ENCODE measurements around the gene GARS1. TPM values are rescaled to one million over a fixed set of nuclear protein-coding genes. Genes with fewer than 3 reads are reported as not detected.
A peak's percentile ranks its signal among the peaks of the same experiment; 100 is the strongest.

GARS1 gene
- polyA plus RNA-seq, 1 donor from 2014 or later: 79.1 TPM

DNA sequence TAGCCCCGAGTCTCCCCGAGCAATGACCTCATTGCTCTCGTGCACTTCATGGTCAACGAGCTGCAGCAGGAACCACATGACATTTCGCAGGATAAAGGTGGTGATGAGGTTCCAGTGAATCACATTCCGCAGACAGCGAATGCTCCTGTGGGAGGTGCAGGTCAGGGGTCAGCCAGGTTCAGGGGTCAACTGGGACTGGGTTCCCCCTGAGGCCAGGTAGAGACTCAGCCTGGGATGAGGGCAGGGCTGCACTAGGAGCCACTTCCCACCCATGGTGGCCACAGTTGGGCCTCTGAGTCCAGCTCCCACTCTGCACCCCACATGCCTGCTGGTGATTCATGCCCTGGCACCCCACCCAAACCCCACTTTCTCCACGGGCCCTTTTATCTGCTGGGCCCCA is 70.4 kb downstream of the GARS1 start:
- peaks cover 0 to 1% (median 0%) of the 10 kb centered on the region in 3 donors for H3K9me3 Mint-ChIP-seq
- no peaks in the 10 kb centered on the region for H3K4me1 Mint-ChIP-seq
- peaks cover 2% of the 10 kb centered on the region for H3K27me3 Mint-ChIP-seq
- H3K27ac Mint-ChIP-seq: no peak overlapping the region
- peaks cover 2% of the 10 kb centered on the region for H3K36me3 Mint-ChIP-seq
- no peak overlapping the region for H3K4me3 Mint-ChIP-seq

DNA sequence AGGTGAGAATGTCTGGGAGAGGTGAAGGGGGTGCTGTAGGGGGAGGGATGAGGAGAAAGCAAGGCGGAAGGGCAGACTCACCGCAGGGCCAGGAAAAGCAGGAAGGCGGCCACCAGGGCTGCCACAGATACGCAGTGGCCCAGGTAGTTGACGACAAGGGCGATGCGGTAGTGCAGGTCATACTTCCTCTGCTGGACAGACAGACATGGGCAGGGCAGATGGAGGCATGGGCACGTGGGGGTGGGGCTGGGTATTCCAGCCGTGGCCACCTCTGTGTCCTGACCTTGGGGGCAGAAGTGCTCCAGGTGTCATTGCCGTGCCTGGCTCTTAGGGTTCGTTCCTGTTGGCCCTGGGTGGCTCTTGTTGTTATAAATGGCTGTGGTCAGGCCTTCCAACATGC is 70.8 kb downstream of the GARS1 start:
- Mint-ChIP-seq H3K36me3 (peaks cover 2% of the 10 kb centered on the region), H3K27me3 (peaks cover 5% of the 10 kb centered on the region), H3K4me1 (no peaks in the 10 kb centered on the region), H3K9me3 (peaks cover 0 to 1% (median 0%) of the 10 kb centered on the region in 3 donors), H3K4me3 (no peak overlapping the region), H3K27ac (no peak overlapping the region)

DNA sequence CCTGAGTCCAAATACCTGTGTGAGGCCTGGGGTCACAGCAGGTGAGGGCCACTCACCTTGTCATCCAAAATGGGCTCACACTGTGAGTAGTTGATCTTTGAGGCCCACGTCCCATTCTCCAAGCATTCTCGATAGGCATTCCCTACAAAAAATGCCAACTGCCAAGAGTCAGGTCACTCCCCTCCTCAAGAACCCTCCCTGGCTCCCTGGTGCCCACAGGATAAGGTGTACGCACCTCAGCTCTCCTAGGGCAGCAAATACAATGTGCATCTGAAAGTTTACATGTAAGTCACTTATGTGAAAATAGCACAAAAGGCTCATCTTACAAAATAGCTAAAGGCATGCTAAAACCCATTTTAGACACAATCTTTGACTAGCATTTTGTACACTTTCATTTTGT is 72.5 kb downstream of the GARS1 start:
- peaks cover 7% of the 10 kb centered on the region for H3K27me3 Mint-ChIP-seq
- no peaks in the 10 kb centered on the region for H3K4me1 Mint-ChIP-seq
- H3K4me3 Mint-ChIP-seq: no peak overlapping the region
- peaks cover 0 to 1% (median 1%) of the 10 kb centered on the region in 3 donors for H3K9me3 Mint-ChIP-seq
- peaks cover 2% of the 10 kb centered on the region for H3K36me3 Mint-ChIP-seq
- H3K27ac Mint-ChIP-seq: no peak overlapping the region

DNA sequence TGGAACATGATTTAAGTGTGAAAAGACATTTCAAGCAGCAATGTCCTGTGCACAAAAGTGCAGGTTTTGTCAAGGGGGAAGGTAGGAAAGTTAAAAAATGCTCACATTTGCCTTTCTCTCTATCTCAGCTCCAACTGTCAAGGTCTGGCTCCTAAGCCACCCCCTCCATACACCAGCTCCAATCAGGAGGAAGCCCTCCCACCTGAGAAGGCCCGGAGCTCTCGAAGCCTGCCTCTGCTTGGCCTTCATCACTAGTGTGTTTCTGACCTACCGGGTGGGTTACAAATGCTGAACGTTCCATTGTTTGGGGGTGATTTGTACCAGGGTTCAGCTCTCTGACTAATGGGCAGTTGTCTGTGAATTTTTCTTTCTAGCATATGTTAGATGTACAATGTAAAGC is 73.4 kb downstream of the GARS1 start:
- Mint-ChIP-seq H3K4me1 (no peaks in the 10 kb centered on the region), H3K4me3 (no peak overlapping the region), H3K27me3 (peaks cover 7% of the 10 kb centered on the region), H3K9me3 (peaks cover 0 to 1% (median 1%) of the 10 kb centered on the region in 3 donors), H3K27ac (no peak overlapping the region), H3K36me3 (peaks cover 2% of the 10 kb centered on the region)

DNA sequence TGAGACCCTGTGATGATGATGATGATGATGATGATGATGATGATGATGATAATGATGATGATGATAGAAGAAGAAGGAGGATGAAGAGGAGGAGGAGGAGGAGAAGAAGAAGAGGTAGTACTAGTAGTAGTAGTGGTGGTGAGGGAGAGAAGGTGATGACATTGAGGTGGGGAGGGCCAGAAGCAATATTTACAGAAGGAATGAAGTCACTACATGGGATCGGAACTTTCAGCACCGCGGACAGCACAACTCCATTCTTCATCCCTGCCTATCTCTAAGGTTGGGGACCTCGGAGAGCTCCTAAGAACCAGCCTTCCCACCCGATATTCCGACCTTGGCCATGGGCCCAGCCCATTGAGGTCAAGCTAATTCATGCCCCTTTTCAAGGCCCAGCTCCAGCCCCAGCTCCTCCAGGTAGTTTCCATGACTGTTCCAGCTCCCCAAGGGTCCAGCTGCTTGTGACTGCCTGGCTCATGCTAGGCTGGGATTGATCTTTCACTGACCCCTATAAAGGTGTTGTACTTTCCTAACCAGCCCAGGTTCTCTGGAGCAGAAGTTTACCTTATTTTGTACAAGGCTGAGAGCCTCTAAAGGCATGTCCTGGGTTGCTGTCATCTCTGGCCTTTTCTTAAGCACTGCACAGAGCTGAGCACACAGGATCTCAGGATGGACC is 77.3 kb downstream of the GARS1 start:
- H3K9me3 Mint-ChIP-seq: peaks cover 0 to 3% (median 1%) of the 10 kb centered on the region in 3 donors
- H3K27me3 Mint-ChIP-seq: peaks cover 10% of the 10 kb centered on the region
- no peak overlapping the region for H3K27ac Mint-ChIP-seq
- H3K36me3 Mint-ChIP-seq: peaks cover 2% of the 10 kb centered on the region
- no peaks in the 10 kb centered on the region for H3K4me1 Mint-ChIP-seq
- H3K4me3 Mint-ChIP-seq: no peak overlapping the region

DNA sequence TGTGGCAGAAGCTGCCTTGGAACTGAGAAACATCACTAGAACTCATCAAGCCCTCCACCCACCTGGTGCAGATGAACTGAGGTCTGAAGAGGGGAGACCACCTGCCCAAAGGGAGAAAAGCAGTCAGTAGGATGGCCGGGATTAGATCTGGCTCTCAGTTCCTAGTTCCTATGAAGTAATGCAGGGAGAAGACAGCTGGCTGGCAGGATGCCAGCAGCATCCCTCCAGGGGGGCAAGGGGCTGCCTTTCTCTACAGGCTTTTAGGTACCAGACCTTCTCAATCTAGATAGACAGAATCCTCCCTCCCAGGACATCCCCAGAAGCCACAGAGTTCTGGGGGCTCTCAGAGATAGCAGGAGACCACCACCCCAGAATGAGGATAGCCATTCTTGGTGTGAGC is 79.7 kb downstream of the GARS1 start:
- H3K27me3 Mint-ChIP-seq: peaks cover 17% of the 10 kb centered on the region
- H3K27ac Mint-ChIP-seq: no peak overlapping the region
- H3K36me3 Mint-ChIP-seq: no peaks in the 10 kb centered on the region
- no peak overlapping the region for H3K4me3 Mint-ChIP-seq
- peaks cover 0 to 3% (median 1%) of the 10 kb centered on the region in 3 donors for H3K9me3 Mint-ChIP-seq
- H3K4me1 Mint-ChIP-seq: no peaks in the 10 kb centered on the region

DNA sequence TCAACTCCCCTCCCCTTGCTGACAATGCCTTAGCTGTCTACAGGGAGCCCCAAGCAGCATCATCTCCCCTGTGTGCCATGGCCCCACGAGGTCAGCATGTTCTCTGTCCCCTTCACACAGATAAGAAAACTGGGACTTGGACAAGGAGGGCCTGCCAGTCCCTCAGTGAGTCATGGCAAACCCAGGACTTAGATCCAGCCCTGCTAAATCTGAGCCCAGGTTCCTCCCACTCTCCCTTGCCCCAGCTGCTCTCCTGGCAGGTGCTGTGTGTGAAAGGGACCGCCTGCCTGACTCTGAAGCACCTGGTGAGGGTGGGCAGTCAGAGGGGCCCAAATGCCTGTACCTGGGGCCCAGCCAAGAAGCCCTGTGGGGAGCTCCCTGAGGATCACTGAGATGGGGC is 80.2 kb downstream of the GARS1 start:
- H3K9me3 Mint-ChIP-seq: peaks cover 0 to 3% (median under 1%) of the 10 kb centered on the region in 3 donors
- H3K36me3 Mint-ChIP-seq: no peaks in the 10 kb centered on the region
- no peaks in the 10 kb centered on the region for H3K4me1 Mint-ChIP-seq
- H3K27me3 Mint-ChIP-seq: peaks cover 18% of the 10 kb centered on the region
- H3K4me3 Mint-ChIP-seq: no peak overlapping the region
- H3K27ac Mint-ChIP-seq: no peak overlapping the region

DNA sequence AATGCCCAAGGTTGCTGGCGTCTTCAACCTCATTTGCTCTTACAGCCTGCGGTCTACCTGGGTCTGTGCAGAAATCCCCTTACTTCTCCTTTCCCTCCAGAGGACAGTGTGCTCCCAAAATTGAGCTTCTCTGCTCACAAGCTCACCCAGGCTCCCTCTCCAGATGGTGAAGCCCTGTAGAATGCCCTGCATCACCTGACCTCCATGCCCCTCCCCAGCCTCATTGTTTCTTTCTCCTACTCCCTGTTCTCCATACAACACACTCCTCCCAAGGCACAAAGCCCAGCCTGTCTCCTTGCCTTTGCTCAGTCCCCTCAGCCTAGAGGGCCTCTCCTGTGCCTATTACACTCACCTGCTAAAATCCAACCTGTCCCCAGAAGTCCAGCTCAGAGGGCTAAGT is 84.1 kb downstream of the GARS1 start:
- peaks cover 35% of the 10 kb centered on the region for H3K27me3 Mint-ChIP-seq
- H3K9me3 Mint-ChIP-seq: no peaks in the 10 kb centered on the region
- peak overlapping the region in 1 of 3 donors; percentile 11 for H3K27ac Mint-ChIP-seq
- H3K4me1 Mint-ChIP-seq: peaks cover 3 to 10% (median 4%) of the 10 kb centered on the region in 3 donors
- H3K36me3 Mint-ChIP-seq: no peaks in the 10 kb centered on the region
- no peak overlapping the region for H3K4me3 Mint-ChIP-seq

DNA sequence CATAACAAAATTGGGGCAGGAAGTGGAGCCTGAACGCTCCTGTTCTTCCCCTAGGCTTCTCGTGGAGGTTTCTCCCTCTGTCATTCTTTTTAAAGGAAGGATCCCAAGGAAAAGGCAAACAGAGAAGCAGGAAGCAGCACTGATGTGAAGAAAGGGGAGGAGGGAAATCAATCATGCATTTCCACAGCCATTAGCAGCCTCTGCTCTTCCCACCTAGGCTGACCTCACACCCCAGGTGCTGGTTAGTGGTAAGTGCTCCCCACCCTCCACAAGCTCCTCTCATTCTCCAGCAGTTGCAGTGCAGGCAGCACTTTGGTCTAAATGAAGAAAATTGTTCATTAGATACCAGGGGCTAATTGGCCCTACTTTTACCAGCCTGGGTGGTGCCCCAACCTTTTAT is 85.0 kb downstream of the GARS1 start:
- Mint-ChIP-seq H3K27ac (no peak overlapping the region), H3K27me3 (peaks cover 43% of the 10 kb centered on the region), H3K4me1 (peaks cover 3 to 10% (median 4%) of the 10 kb centered on the region in 3 donors), H3K36me3 (no peaks in the 10 kb centered on the region), H3K9me3 (no peaks in the 10 kb centered on the region), H3K4me3 (no peak overlapping the region)

DNA sequence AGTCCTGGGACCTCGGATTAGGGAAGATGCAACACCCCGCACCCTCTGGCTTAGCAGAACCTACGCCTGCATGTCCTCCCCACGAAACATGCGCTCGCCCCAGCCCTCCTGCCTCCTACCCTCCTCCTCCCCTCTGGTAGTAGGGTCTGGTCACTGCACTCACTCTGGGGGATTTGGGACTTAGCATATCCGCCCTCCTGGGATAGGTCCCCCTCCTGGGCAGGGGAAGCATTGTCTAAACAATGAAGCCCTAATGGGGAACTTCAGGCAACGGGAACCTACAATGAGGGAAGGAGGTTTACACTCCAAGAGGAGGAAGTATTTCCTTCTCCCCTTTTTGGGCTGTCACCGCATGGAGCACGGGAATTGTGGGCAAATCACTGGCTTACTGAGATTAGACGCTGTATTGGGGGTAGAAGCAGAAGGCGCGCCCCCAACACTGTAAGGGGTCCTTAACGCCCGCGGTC is 86.7 kb downstream of the GARS1 start:
- H3K27me3 Mint-ChIP-seq: peaks cover 53% of the 10 kb centered on the region
- H3K27ac Mint-ChIP-seq: peak overlapping the region in 1 of 3 donors; percentile 72
- peak overlapping the region; percentile 19 to 90 (median 68) for H3K4me3 Mint-ChIP-seq
- no peaks in the 10 kb centered on the region for H3K9me3 Mint-ChIP-seq
- no peaks in the 10 kb centered on the region for H3K36me3 Mint-ChIP-seq
- H3K4me1 Mint-ChIP-seq: peaks cover 3 to 10% (median 4%) of the 10 kb centered on the region in 3 donors

DNA sequence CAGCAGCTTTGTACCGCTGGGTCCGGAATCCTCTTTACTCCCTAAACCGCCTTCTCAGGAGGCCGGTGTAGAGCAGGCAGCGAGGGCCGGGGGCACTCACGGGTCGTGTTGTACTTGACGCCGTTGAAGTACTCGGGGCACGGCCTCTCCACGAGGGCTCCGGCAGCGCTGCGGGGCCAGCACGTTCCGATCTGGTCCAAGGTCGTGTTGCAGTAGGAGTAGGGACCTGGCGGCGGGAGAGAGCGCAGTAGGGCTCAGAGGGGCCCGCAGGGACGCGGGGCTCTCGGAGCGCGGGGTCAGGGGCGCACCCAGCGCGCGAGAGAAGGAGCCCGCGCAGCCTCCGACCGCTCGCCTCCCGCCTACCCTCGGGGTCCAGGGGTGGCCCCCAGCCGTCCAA is 87.1 kb downstream of the GARS1 start:
- peaks cover 53% of the 10 kb centered on the region for H3K27me3 Mint-ChIP-seq
- peak overlapping the region in 3 of 4 donors; percentile 19 to 90 (median 78) for H3K4me3 Mint-ChIP-seq
- no peaks in the 10 kb centered on the region for H3K36me3 Mint-ChIP-seq
- H3K4me1 Mint-ChIP-seq: peaks cover 3 to 10% (median 4%) of the 10 kb centered on the region in 3 donors
- H3K27ac Mint-ChIP-seq: peak overlapping the region in 1 of 3 donors; percentile 72
- no peaks in the 10 kb centered on the region for H3K9me3 Mint-ChIP-seq

DNA sequence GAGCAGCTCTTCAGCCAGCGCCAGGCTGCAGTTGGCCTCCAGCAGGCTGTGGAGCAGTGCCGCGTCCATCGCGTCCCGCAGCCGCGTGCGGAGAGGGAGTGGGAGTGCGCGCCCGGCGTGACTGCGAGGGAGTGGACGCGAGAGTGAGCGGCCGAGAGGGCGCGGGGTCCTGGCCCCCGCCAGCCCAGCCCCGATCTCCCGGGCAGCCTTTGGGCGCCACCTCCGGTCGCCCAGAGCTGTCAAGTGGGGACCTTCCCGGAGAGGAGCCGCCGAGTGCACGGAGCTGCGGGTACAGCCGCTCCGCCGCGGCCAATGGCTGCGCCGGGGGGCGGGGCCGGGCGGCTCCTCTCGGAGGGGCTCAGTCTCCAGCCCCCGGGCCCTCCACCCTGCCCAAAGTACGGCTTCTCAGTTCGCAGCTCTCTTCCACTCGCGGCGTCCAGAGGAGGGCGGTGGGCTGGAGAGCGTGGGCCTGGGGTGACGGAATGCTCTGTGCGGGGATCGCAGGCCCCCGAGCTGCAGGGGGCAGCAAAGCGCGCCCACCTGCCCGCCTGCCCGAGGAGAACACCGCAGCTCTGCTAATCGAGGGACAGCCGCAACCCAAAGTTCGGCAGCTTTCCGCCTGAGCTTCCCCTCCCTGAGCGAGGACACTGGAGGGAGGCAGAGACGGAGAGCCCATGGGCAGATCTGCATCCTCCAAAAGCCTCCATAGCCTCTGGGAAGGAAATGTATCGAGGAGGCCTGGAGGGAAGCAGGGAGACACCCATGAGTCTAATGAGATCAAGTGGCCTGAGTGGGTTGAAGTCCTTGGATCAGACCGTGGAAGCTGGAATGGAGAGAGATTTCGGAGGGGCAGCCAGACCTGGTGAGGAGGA is 87.8 kb downstream of the GARS1 start, which contains the start of gene CRHR2:
CRHR2 (minus strand) TSS at position 245 of the 872 bp plus-strand sequence; CDS start at position 69, 176 bp downstream.
- no peaks in the 10 kb centered on the region for H3K9me3 Mint-ChIP-seq
- no peaks in the 10 kb centered on the region for H3K36me3 Mint-ChIP-seq
- H3K27me3 Mint-ChIP-seq: peaks cover 53% of the 10 kb centered on the region
- peak within 1 kb of the TSS in 1 of 3 donors; percentile 72 for H3K27ac Mint-ChIP-seq
- H3K4me3 Mint-ChIP-seq: peak within 1 kb of the TSS; percentile 54 to 90 (median 78)
- peaks cover 3 to 10% (median 4%) of the 10 kb centered on the region in 3 donors for H3K4me1 Mint-ChIP-seq

DNA sequence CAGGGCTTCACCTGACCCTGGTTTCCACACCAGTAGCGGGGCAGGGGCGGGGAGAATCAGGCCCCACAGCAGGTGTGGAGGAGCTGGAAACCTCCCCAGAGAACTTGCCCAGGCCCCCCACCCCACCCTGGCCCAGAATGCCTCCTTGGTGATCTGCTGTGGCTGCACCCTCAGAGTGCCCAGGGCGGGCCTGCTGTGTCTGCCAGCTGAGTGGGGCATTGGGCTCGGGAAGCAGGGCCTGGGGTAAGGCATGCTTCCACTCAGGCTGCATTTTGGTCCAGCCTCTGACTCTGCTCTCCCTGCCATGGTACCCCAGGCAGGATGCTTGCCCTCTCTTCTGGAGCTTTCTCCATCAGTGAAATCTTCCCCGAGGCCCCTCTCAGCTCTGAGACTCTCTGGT is 88.6 kb downstream of the GARS1 start:
- Mint-ChIP-seq H3K36me3 (no peaks in the 10 kb centered on the region), H3K4me3 (peak overlapping the region in 3 of 4 donors; percentile 49 to 74 (median 54)), H3K27ac (no peak overlapping the region), H3K4me1 (peaks cover 3 to 10% (median 4%) of the 10 kb centered on the region in 3 donors), H3K27me3 (peaks cover 53% of the 10 kb centered on the region), H3K9me3 (no peaks in the 10 kb centered on the region)

Data from IgD-negative memory B cell (primary cell).